ENCODE data around the gene TMCO6.
"Not testable (repeated sequence)": the region's sequence is repeated elsewhere in the genome, so short reads cannot be mapped to it uniquely, and the experiment has no call there.

TMCO6 gene

GRCh38 chr5:140631036-140631417 is 8.2 kb upstream of the TMCO6 start:
- DNase-seq = no peak

DNA sequence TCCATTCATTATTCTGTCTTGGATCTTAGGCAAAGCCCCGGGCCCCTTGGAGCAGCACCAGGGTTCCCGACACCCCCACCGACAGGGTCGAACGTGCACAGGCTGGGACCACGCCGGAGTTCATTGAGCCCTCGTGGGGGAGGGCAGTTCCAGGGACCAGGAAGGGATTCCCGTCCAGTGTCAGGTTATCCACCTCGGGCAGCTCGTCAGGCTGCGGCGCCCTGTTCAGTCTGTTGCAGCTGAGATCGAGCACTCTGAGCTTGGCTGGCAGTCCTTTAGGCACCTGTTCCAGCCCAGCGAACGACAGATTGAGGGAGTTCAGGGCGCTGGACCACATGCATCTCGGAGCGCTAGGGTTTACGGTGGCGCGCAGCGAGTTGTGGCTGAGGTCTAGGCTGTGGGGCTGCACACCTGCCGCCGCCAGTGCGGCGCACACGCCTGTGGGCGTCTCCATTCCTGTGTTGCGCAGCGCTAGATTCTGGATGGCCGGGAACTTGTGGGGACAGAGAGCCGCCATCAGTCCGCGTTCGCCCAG is 7.4 kb upstream of the TMCO6 start:
- DNase-seq = no peak

DNA sequence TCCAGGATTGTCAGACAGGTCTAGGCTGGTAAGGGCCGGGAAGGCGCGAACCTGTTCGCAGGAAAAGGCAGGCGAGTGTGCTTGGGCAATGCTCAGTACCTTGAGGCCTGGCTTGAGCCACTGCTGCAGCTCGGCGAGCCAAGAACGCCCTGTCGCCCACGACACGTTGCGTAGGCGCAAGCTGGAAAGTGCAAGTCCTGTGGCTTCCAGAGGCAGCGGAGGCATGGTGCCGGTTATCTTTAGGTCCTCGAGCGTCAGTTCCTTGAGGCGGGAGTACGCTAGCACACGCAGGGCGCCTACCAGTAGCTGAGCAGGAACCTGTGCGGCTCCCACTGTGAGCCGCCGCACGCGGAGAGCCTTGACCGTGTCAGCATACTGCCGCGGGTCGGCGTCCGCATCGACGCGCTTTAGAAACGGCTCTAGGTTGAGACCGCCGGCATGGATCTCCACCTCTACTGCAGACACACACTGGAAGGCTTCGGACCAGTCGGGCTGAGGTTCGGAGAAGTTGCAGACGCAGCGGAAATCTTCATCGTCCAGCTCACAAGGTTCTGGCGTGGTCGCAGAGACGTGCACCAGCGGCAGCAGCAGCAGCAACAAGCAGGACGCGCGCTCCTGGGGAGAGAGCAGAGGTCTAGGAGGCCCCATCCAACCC is 6.8 kb upstream of the TMCO6 start:
- DNase-seq = peak; percentile 43

- peak; percentile 43 for DNase-seq
Observed at GRCh38 chr5:140633021-140633471, 6.2 kb upstream of the TMCO6 start, which contains the start of gene CD14. TSS of gene CD14 (minus strand) at chr5:140633175. CDS start at chr5:140633071, 104 bp downstream.

GRCh38 chr5:140633501-140633900 is 5.8 kb upstream of the TMCO6 start:
- DNase-seq = no peak

GRCh38 chr5:140634103-140634502 is 5.1 kb upstream of the TMCO6 start:
- no peak for DNase-seq

GRCh38 chr5:140635291-140636257 is 3.7 kb upstream of the TMCO6 start:
- no peak for DNase-seq

DNA sequence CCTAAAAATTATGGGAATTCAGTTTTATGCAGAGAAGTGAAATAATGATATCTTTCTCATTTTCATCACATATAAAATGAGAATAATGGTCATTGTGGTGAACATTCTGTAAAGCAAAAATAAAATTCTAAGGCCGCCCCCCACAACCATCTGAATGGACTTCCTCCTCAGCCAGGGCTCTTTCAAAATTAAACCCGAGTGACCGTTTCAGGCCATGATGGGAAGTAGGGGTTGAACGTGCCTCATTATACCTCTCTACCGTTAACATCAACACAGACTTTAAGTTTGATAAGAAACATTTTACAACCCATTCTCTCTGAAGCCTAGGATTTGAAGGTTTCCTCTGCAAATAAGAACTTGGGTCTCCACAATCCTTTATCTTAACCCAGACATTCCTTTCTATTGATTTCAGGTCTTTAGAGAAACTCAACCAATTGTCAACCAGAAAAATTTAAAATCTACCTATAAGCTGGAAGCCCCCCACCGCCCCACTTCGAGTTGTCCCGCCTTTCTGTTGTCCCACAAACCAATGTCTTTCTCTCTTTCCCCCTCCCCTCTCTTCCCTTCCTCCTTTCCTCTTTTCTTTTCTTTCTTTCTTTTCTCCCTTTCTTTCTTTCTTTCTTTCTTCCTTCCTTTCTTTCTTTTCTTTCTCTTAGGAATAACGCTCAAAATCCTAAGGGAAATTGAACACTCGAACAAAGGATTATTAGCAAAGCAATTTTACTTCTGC is 1.7 kb upstream of the TMCO6 start:
- DNase-seq = no peak

DNA sequence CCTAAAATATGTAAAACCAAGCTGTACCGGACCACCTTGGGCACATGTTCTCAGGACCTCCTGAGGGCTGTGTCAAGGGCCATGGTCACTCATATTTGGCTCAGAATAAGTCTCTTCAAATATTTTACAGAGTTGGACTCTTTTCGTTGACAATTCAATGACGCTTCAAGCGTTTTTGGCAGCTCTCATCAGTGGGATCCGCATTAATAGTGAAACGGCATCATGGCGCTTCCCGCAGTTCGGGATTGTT is 428 bp upstream of the TMCO6 start:
- DNase-seq = not testable (repeated sequence)

GRCh38 chr5:140641716-140642115 is 2.5 kb downstream of the TMCO6 start:
- no peak for DNase-seq

- DNase-seq = no peak
Observed at GRCh38 chr5:140642718-140643117, 3.5 kb downstream of the TMCO6 start.

DNA sequence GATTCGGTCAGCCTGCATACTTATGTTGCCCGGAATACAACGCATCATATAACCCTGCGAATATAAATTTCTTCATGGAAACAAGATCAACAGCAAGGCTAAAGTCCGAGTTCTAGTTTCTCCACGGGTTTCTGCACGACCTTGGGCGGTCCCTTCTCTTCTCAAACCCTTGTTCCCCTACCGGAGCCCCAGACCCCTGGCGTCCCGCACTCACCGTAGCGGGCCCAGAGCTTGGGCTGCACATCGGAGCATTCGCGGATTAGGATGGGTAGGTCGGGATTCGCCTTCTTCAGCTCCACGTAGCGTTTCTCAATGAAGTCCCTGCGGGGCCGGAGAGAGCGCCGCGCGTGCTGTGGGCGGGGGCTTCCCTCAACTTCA is 7.8 kb downstream of the TMCO6 start:
- no peak for DNase-seq

GRCh38 chr5:140658870-140659269 is 19.6 kb downstream of the TMCO6 start:
- no peak for DNase-seq

DNA sequence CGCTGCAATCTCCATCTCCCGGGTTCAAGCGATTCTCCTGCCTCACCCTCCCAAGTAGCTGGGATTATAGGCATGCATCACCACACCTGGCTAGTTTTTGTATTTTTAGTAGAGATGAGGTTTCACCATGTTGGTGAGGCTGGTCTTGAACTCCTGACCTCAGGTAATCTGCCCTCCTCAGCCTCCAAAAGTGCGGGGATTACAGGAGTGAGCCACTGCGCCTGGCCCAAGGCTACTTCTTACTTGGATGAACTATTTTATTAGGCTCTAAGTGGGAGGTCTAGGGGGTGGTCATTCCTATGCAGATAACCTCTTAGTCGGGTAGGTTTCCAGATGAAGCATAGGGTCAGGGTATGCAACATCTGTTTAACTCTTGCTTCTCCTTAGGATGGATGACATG is 21.1 kb downstream of the TMCO6 start:
- not testable (repeated sequence) for DNase-seq

- DNase-seq = no peak
Observed at GRCh38 chr5:140664030-140664358, 24.7 kb downstream of the TMCO6 start.

DNA sequence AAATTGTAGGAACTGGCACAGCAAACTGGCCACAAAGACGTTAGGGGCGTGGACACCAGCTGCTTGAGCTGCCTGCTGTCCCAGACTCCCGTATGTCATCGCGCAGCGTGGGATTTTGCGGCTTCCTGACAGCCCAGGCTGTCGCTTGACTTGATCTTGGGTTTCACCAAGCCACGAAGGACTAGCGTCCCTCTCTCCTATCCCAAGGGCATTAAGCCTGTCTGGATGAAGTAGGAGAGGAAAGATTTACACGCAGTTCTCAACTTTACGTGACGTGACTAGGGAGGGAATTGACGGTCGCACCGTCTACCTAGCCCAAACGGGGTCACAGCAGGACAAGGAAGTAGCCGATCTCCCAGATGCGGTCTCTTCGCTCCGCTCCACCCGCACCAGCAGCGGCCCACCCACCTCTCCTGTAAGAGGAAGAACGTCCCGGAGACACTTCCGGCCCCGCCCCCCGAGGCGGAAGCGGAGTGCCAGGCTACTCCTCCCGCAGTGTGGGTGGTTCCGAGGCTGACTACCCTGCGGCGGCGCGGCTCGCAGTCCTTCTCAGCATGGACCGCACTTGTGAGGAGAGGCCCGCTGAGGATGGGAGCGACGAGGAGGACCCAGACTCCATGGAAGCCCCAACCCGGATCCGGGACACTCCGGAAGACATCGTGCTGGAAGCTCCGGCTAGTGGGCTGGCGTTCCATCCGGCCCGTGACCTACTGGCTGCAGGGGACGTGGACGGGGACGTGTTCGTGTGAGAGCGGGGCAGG is 25.3 kb downstream of the TMCO6 start, which contains the start of gene WDR55:
Gene WDR55 (plus strand): TSS at position 546 of the 761 bp plus-strand sequence. CDS start 9 bp downstream, at position 555.
- peak; percentile 95 for DNase-seq

- DNase-seq = not testable (repeated sequence)
Observed at GRCh38 chr5:140671035-140671434, 31.8 kb downstream of the TMCO6 start.

- DNase-seq = no peak
Observed at GRCh38 chr5:140671472-140672125, 32.3 kb downstream of the TMCO6 start.

DNA sequence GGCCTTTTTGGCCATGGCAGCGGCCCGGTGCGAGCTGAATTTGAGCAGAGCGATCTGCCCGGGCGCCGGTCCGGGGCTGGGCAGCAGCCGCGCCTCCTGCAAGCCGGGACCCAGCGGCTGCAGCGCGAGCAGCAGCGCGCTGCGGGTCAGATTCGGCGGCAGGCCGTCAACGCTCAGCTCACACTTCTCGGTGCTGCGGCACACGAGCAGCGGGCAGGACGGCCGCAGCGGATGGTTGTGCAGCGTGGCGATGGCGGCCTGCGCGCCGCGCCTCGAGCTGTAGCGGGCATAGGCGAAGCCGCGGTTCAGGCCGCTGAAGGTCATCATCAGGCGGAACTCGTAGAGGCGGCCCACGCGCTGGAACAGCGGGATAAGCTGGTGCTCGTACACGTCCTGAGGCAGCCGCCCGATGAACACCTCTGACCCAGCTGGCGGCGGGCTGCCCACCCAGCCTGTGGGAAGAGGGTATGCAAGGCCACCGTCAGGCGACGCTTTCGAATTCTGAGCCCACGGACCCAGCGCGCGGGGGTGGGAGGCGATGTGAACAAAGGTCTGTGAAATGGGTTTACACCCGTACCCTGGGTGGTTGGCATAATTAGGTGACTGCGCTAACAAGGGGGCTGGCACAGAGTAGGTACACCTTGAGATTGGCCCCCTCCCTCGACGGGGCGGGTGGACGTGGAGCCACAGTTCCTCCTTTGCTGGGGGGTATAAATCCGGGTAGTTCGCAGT is 33.4 kb downstream of the TMCO6 start:
- no peak for DNase-seq

GRCh38 chr5:140673187-140673976 is 34.1 kb downstream of the TMCO6 start, which contains the start of gene DND1:
TSS of gene DND1 (minus strand) at chr5:140673576. CDS start at chr5:140673542, 34 bp downstream.
- no peak for DNase-seq
